ENCODE data around the gene ADM5. TPM values are rescaled to one million over a fixed set of nuclear protein-coding genes. Genes with fewer than 3 reads are reported as not detected.

ADM5 gene
- total and polyA plus RNA-seq, 11 donors = 0.14 to 1.6 (median 0.60) TPM; not detected in 1

DNA sequence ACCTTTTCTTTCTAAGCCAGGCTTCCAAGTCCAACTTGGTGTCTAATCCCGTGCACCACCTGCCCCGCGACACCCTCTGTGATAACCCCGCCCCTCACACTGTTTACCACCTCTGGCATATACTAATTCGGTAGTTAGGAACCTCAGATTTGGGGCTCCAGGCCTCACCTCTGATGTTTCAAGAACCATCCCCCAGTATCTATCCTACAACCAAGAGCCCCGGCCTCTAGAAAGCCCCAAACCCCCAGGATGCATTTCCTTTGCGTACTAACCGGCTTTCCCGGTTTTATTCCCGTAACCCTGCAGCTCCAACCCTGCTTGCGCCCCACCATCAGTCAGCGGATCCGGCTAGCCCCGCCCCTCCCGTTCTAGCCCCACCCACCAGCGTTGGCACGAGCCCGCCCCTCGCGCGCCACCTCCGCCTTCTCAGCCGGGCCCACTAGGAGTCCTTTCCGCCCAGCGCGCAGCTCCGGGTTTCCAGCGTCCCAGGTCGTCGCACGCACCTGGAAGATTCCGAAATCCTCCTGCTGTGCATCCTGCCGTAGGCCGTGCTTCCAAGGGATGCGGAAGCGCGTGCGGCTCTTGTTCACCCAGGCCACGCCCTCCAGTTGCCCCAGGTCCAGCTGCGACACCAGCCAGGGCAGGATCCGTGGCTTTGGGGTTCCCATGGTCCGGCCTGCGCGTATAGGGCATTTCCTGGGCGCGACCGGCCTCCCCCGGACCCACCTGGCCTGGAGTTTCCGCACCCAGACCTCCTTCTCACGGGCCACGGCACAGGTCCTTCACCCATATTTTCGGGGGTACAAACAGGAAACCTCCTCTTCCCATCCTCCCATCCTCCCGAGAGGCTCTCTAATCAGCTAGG lies 25.0 kb upstream of the ADM5 start:
- H3K36me3 ChIP-seq = peaks cover 0 to 40% (median 35%) of the 10 kb centered on the region in 9 donors
- peak; percentile 87 to 94 (median 90) for DNase-seq
- H3K27me3 ChIP-seq = no peaks in the 10 kb centered on the region
- ATAC-seq = peak; percentile 44 to 87 (median 80)
- H3K9me3 ChIP-seq = no peaks in the 10 kb centered on the region
- peak overlapping the region; percentile 61 to 93 (median 76) for H3K4me3 ChIP-seq
- TF ChIP-seq, protein P1, sequence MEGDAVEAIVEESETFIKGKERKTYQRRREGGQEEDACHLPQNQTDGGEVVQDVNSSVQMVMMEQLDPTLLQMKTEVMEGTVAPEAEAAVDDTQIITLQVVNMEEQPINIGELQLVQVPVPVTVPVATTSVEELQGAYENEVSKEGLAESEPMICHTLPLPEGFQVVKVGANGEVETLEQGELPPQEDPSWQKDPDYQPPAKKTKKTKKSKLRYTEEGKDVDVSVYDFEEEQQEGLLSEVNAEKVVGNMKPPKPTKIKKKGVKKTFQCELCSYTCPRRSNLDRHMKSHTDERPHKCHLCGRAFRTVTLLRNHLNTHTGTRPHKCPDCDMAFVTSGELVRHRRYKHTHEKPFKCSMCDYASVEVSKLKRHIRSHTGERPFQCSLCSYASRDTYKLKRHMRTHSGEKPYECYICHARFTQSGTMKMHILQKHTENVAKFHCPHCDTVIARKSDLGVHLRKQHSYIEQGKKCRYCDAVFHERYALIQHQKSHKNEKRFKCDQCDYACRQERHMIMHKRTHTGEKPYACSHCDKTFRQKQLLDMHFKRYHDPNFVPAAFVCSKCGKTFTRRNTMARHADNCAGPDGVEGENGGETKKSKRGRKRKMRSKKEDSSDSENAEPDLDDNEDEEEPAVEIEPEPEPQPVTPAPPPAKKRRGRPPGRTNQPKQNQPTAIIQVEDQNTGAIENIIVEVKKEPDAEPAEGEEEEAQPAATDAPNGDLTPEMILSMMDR (IDR thresholded peaks at IDR 0.05) = peak in 7 of 12 donors; percentile 5 to 28 (median 16)
- peak in 1 of 2 donors; percentile 57 for TF ChIP-seq POLR2A (IDR thresholded peaks at IDR 0.05)
- H3K27ac ChIP-seq = peak overlapping the region; percentile 63 to 95 (median 87)
- WGBS, 4 donors = 1% methylated on average over 32 to 53 of the region's 53 CpGs
- intact Hi-C loops (cut with DNase I) = loop anchor here in 2 of 10 donors (1.0 to 5.0 kb wide), 3 partner anchors 22 to 167 kb away; partner anchors contain the start of genes PRR12 (in 1 of the 2), RPS11 (in 1 of the 2) and SCAF1 (in 1 of the 2)
- peaks cover 0 to 33% (median 17%) of the 10 kb centered on the region in 12 donors for H3K4me1 ChIP-seq

DNA sequence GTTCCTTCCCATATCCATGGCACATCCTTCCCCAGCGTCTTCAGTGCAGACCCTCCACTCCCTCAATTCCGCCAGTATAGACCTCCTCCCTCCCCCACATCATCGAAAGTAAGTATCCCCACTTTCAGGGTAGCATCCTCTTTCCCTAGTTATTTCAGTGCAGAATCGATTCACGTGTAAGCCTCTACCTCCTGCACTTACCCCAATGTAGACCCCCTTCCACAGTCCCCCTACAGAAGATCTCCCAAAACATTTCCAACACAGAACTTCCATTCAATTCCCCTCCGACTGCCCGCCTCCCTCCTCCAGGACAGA lies 24.4 kb upstream of the ADM5 start:
- intact Hi-C loops (cut with DNase I) = loop anchor here in 2 of 10 donors (2.0 to 5.0 kb wide), 2 partner anchors 74 to 168 kb away; partner anchors contain the start of genes PRR12 (in 1 of the 2) and RPS11 (in 1 of the 2)
- ATAC-seq = peak in 2 of 4 donors; percentile 0

DNA sequence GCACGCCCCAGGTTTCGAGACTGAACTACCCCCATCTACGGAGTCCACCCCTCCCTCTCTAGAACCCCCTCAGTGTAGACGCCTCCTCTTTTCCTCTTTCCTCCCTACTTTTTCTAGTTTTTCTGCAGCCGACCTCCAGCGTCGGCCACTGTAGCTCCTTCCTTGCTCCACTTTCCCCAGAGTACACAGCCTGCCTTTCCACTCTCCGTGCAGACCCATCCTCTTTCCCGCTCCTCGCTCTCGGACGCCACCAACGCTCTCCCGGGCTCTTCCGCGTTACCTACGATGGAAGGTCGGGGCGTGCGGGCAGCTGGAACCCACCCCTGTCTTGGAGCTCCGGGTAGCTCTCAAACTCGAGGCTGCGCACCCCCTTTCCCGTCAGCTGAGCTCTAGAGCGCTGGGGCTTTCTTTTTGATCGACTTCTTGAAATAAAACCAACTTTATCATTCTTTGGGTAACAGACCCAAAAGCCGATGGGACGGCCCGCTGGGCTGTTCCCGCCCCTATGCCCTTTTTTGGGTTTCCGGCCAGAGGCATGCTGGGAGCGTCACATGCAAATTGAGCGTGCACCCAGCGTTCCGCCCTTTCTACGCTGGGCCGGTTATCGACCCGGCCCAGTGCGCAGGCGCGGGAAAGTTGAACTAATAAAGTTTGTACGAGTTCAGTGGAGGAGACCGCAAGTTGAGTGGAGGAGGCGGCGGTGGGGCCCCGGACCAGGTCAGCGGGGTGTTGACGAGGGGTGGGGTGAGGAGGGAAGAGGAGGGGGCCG lies 23.9 kb upstream of the ADM5 start, which contains the start of the genes BCL2L12 and IRF3:
Gene BCL2L12 (plus strand): TSS at position 583 of the 769 bp plus-strand sequence. CDS start 760 bp downstream, outside the sequence.
Gene IRF3 (minus strand): TSS at position 507 of the 769 bp plus-strand sequence. CDS start 1,019 bp downstream, outside the sequence.
- intact Hi-C loops (cut with DNase I) = loop anchor here in 2 of 10 donors (2.0 to 5.0 kb wide), 2 partner anchors 75 to 168 kb away; partner anchors contain the start of genes PRR12 (in 1 of the 2) and RPS11 (in 1 of the 2)
- Histone ChIP-seq H3K27me3 (no peaks in the 10 kb centered on the region), H3K36me3 (peaks cover 0 to 35% (median 25%) of the 10 kb centered on the region in 9 donors), H3K4me3 (peak within 1 kb of the TSS; percentile 61 to 93 (median 76)), H3K9me3 (no peaks in the 10 kb centered on the region), H3K27ac (peak within 1 kb of the TSS; percentile 63 to 95 (median 87)), H3K4me1 (peaks cover 0 to 33% (median 17%) of the 10 kb centered on the region in 12 donors)
- DNase-seq = peak; percentile 98 to 99 (median 98)
- 0 to 1% (median 1%) methylated on average over 50 of the region's 50 CpGs for WGBS, 4 donors
- peak; percentile 91 to 96 (median 92) for ATAC-seq
- TF ChIP-seq, protein P1 (IDR thresholded peaks at IDR 0.05) = no peak
- TF ChIP-seq POLR2A (IDR thresholded peaks at IDR 0.05) = peak in 1 of 2 donors; percentile 76

More for the DNA sequence above, 24.4 kb upstream of the ADM5 start:
- Histone ChIP-seq H3K4me1 (peaks cover 0 to 33% (median 17%) of the 10 kb centered on the region in 12 donors), H3K36me3 (peaks cover 0 to 36% (median 30%) of the 10 kb centered on the region in 9 donors), H3K4me3 (peak overlapping the region; percentile 61 to 93 (median 76)), H3K27me3 (no peaks in the 10 kb centered on the region), H3K9me3 (no peaks in the 10 kb centered on the region), H3K27ac (peak overlapping the region; percentile 63 to 95 (median 87))
- TF ChIP-seq POLR2A (IDR thresholded peaks at IDR 0.05) = no peak
- TF ChIP-seq, protein P1 (IDR thresholded peaks at IDR 0.05) = no peak
- no peak for DNase-seq
- WGBS, 4 donors = 0% methylated on average over 7 of the region's 7 CpGs
